NCI-H510A (cell line): Measurements from ENCODE around the gene DCUN1D1.

Experiments used
- DNase-seq: peaks from one replicate; lab custom pipeline; 2025; lab: John Stamatoyannopoulos, UW

DCUN1D1 gene

GRCh38 chr3:182892226-182892625 is 88.1 kb downstream of the DCUN1D1 start:
- no peak for DNase-seq

- DNase-seq: no peak
Observed at GRCh38 chr3:182891364-182891763, 89.0 kb downstream of the DCUN1D1 start.

- DNase-seq: no peak
Observed at GRCh38 chr3:182889948-182890629, 90.2 kb downstream of the DCUN1D1 start.
